ENCODE data around the gene TRPV4.

- TF ChIP-seq CTCF (IDR thresholded peaks at IDR 0.05), result no peak
- TF ChIP-seq POLR2A (IDR thresholded peaks at IDR 0.05), result no peak
Measured at GRCh38 chr12:109821968-109822367, 11.2 kb downstream of the TRPV4 start.
